GM12892 (cell line): ENCODE measurements around the gene POLR1D.

Source experiments
- POLR2A ChIP-seq: IDR thresholded peaks from 2 replicates; pipeline ENCODE4 v1.6.1; 2011; ENCODE audit warnings: low read depth, low read length, control low read depth
- TAF1 ChIP-seq: IDR thresholded peaks from 2 replicates; pipeline ENCODE4 v1.6.1; 2011; ENCODE audit warnings: low read depth, mild to moderate bottlenecking, control low read depth, low read length, borderline replicate concordance

- TF ChIP-seq POLR2A (no peak), TAF1 (no peak)
Measured at GRCh38 chr13:27627380-27627779, 5.7 kb downstream of the POLR1D start.
